Esophagus muscularis mucosa (tissue), 4 donors: ENCODE results near the gene CELSR1. TPM values are rescaled to one million over a fixed set of nuclear protein-coding genes. Genes with fewer than 3 reads are reported as not detected.
"Not testable (repeated sequence)": the region's sequence is repeated elsewhere in the genome, so short reads cannot be mapped to it uniquely, and the experiment has no call there.

Source experiments
- DNase-seq: peaks from one replicate; pipeline ENCODE4 v3.0.0-alpha.2; 2017; ENCODE audit errors: extremely low spot score
- H3K27ac ChIP-seq, 4 donors: fragments of 200-600 bp; sonication (generic); replicated peaks in 1 of 4; 1 replicate in 3 of 4; 2 replicates in 1 of 4; pipeline ENCODE4 v1.5.1; 2016 to 2019; ENCODE audit warnings: mild to moderate bottlenecking in 1 of 4
- H3K27me3 ChIP-seq, 4 donors: fragments of 200-600 bp; sonication (generic); one replicate each; pipeline versions ENCODE4 v1.5.1 to v1.6.0; 2016 to 2019
- H3K36me3 ChIP-seq, 4 donors: fragments of 200-600 bp; sonication (generic); one replicate each; pipeline ENCODE4 v1.5.1; 2016 to 2019
- H3K4me1 ChIP-seq, 4 donors: fragments of 200-600 bp; sonication (generic); one replicate each; pipeline ENCODE4 v1.5.1; 2016 to 2019
- H3K4me3 ChIP-seq, 4 donors: fragments of 200-600 bp; sonication (generic); 1 replicate in 2 of 4; 2 replicates in 2 of 4; pipeline ENCODE4 v1.5.1; 2016 to 2019; ENCODE audit warnings: mild to moderate bottlenecking in 4 of 4, moderate library complexity in 1 of 4
- H3K9me3 ChIP-seq, 4 donors: fragments of 200-600 bp; sonication (generic); 1 replicate in 3 of 4; 2 replicates in 1 of 4; pipeline ENCODE4 v1.5.1; 2016 to 2019
- CTCF ChIP-seq, 3 experiments: fragments of 200-600 bp in 2 of 3; fragments of 450-650 bp in 1 of 3; sonication (generic) in 2 of 3; IDR thresholded peaks; one replicate each; pipeline ENCODE4 v1.5.1; 2017 to 2019; ENCODE audit warnings: antibody characterized with exemption in 3 of 3, mild to moderate bottlenecking in 2 of 3, moderate library complexity in 1 of 3
- EP300 ChIP-seq: sonication (generic); formaldehyde crosslinking; IDR thresholded peaks from one replicate; pipeline ENCODE4 v1.6.1; 2017; ENCODE audit warnings: antibody characterized with exemption
- POLR2A ChIP-seq: fragments of 450-650 bp; IDR thresholded peaks from one replicate; pipeline ENCODE4 v1.6.1; 2017; ENCODE audit warnings: antibody characterized with exemption, moderate library complexity, mild to moderate bottlenecking, low read depth
- POLR2AphosphoS5 ChIP-seq, 2 donors: sonication (generic); formaldehyde crosslinking; IDR thresholded peaks; one replicate each; pipeline ENCODE4 v1.6.1; 2017; ENCODE audit warnings: antibody characterized with exemption in 2 of 2
- WGBS: methylation state at CpG from one replicate; pipeline ENCODE4 v1.1.5; 2018; 5-methylcytosine and 5-hydroxymethylcytosine counted together
- intact Hi-C: fragments of 100-400 bp; cut with DNase I; formaldehyde crosslinking; loops from one replicate; pipeline ENCODE4 v1.15.1; 2023
- total RNA-seq, 4 donors: library from RNA; depleted of rRNA; stranded (reverse); fragments of >200 nt; gene quantifications; one replicate each; pipeline versions ENCODE4 v1.1.0 to v1.2.1, GENCODE V29; 2016

Gene CELSR1
- total RNA-seq, 4 donors from 2014 or later: 2.5 to 2.7 (median 2.6) TPM

GRCh38 chr22:46407748-46408147, 129.7 kb downstream of the CELSR1 start:
- intact Hi-C loops: no loop called here
- H3K4me3 ChIP-seq: no peak overlapping the region
- no peaks in the 10 kb centered on the region for H3K4me1 ChIP-seq
- WGBS: 95% methylated on average over 16 of the region's 16 CpGs
- no peak overlapping the region for H3K27ac ChIP-seq
- no peak for TF ChIP-seq CTCF (IDR thresholded peaks at IDR 0.05)
- TF ChIP-seq POLR2AphosphoS5 (IDR thresholded peaks at IDR 0.05): no peak
- no peak for TF ChIP-seq EP300
- TF ChIP-seq POLR2A: no peak
- H3K36me3 ChIP-seq: no peaks in the 10 kb centered on the region
- no peak for DNase-seq
- H3K27me3 ChIP-seq: peaks cover 0 to 1% (median 0%) of the 10 kb centered on the region in 4 donors
- H3K9me3 ChIP-seq: no peaks in the 10 kb centered on the region

- no peaks in the 10 kb centered on the region for H3K4me1 ChIP-seq
- H3K9me3 ChIP-seq: no peaks in the 10 kb centered on the region
- no peak for DNase-seq
- 92% methylated on average over 12 of the region's 15 CpGs for WGBS
- no peaks in the 10 kb centered on the region for H3K36me3 ChIP-seq
- no peaks in the 10 kb centered on the region for H3K27me3 ChIP-seq
- no peak overlapping the region for H3K27ac ChIP-seq
- no peak for TF ChIP-seq POLR2A
- no peak for TF ChIP-seq POLR2AphosphoS5 (IDR thresholded peaks at IDR 0.05)
- TF ChIP-seq CTCF (IDR thresholded peaks at IDR 0.05): no peak
- no peak for TF ChIP-seq EP300
- no peak overlapping the region for H3K4me3 ChIP-seq
- intact Hi-C loops: no loop called here
Measured at GRCh38 chr22:46406791-46407190, 130.6 kb downstream of the CELSR1 start.

GRCh38 chr22:46406349-46406748, 131.1 kb downstream of the CELSR1 start:
- intact Hi-C loops: no loop called here

GRCh38 chr22:46405901-46406300, 131.5 kb downstream of the CELSR1 start:
- intact Hi-C loops: no loop called here
- no peaks in the 10 kb centered on the region for H3K9me3 ChIP-seq
- 73% methylated on average over 3 of the region's 4 CpGs for WGBS
- H3K27ac ChIP-seq: no peak overlapping the region
- DNase-seq: no peak
- H3K4me3 ChIP-seq: no peak overlapping the region
- H3K27me3 ChIP-seq: no peaks in the 10 kb centered on the region
- no peak for TF ChIP-seq CTCF (IDR thresholded peaks at IDR 0.05)
- TF ChIP-seq POLR2AphosphoS5 (IDR thresholded peaks at IDR 0.05): no peak
- TF ChIP-seq EP300: no peak
- TF ChIP-seq POLR2A: no peak
- no peaks in the 10 kb centered on the region for H3K36me3 ChIP-seq
- no peaks in the 10 kb centered on the region for H3K4me1 ChIP-seq

More at GRCh38 chr22:46406349-46406748, 131.1 kb downstream of the CELSR1 start:
- Histone ChIP-seq H3K27me3 (no peaks in the 10 kb centered on the region), H3K4me1 (no peaks in the 10 kb centered on the region), H3K36me3 (no peaks in the 10 kb centered on the region), H3K4me3 (no peak overlapping the region), H3K27ac (no peak overlapping the region), H3K9me3 (no peaks in the 10 kb centered on the region)
- DNase-seq: no peak
- WGBS: 100% methylated on average over 1 of the region's 8 CpGs
- TF ChIP-seq POLR2AphosphoS5 (IDR thresholded peaks at IDR 0.05): no peak
- no peak for TF ChIP-seq EP300
- TF ChIP-seq CTCF (IDR thresholded peaks at IDR 0.05): no peak
- TF ChIP-seq POLR2A: no peak

- H3K4me3 ChIP-seq: not testable (repeated sequence)
- 83% methylated on average over 7 of the region's 7 CpGs for WGBS
Measured at GRCh38 chr22:46403880-46404279, 133.5 kb downstream of the CELSR1 start.

More at GRCh38 chr22:46403880-46404279, 133.5 kb downstream of the CELSR1 start:
- DNase-seq, H3K27ac ChIP-seq, H3K36me3 ChIP-seq, H3K9me3 ChIP-seq, intact Hi-C loops, H3K27me3 ChIP-seq, H3K4me1 ChIP-seq: not testable (repeated sequence)
